ENCODE data around the gene MAPKBP1.

Gene MAPKBP1

DNA sequence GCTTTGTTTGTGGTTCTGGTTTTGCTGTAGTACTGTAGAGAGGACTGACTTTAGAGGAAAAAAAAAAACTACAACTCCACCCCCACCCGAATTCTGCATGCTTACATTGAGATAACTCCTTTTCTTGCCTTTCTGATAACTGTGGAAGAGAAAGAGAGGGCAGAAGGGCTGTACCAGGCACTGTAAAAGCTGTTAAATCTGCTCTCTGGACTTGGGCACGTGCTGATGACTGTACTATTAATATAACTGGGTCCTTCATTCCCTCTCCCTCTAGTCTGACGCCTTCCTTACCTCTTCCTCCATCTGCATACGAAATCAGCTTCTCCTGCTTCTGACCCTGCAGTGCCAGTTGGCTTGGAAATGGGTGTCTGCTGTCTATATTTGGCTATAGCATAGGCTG is 15.0 kb downstream of the MAPKBP1 start:
- no peak for DNase-seq

DNA sequence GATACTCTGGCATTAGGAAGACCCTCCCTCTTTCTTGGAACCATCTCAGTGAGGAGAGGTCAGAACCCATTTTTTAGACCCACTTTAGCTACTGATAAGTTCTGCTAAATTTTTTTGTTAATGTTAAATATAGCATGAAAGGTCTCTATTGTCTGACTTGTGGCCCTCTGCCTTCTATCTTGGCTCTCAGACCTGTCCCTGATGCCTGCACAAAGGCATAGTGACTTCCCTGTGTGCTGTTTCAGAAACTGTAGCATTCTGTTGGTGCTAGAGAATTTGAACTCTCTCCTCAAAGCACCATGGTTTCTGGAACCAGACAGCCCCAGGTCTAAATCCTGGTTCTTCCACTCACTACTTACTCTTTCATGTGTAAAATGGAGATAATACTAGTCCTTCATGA is 15.4 kb downstream of the MAPKBP1 start:
- no peak for DNase-seq

DNA sequence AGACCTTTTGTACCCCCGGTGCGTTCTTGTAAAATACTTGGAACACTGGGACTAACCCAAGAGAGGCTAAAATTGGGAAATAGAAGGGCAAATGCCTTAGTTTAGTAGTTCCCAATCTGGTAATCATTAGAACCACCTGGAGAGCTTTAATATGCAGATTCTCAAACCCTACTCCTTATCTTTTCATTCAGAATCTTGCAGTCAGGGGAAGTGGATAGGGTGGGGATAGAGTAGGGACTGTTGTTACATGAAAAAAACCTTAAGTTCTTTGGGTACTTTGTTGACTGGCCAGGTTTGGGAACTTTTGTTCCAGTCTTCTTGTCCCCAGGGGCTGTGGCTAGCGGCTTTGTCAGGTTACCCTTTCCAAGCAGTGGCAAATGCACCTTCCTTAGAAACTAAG is 15.9 kb downstream of the MAPKBP1 start:
- DNase-seq = no peak

DNA sequence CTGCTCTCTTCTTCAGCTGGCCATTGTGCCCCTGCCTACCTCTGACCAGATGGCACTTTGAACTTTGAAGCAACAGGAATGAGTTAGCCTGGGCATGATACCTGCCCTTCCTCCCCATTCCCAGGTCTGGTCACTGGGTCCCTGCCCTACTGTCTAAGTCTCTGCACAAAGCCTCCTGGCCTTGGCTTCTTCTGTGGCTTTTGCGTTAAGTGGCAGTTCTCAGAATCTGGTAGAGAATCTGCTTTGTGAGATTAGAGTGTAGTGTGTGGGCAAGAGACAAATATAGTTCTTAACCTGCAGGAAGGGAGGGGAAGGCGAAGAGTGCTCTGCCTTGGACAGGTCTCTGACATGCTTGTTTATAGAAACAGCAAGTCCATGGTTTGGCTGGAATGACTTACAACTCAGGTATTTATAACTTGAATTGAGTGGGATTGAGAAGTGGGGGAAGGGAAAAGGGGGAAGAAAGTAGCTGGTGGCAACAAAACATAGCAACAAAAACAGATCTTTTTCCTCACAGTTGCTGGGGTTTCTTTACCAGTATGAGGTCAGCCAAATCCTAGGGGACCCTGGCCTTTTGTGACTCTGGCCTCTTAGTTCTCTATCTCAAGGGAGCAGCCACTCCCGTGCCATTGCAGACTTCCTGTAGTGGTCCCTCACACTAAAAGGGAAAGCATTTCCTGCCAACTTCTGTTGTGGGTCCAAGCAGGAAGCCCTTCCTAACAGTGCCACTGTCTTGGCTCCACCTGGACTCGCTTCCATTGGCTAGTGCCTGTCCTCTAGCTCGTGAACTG is 16.7 kb downstream of the MAPKBP1 start:
- DNase-seq = no peak

DNA sequence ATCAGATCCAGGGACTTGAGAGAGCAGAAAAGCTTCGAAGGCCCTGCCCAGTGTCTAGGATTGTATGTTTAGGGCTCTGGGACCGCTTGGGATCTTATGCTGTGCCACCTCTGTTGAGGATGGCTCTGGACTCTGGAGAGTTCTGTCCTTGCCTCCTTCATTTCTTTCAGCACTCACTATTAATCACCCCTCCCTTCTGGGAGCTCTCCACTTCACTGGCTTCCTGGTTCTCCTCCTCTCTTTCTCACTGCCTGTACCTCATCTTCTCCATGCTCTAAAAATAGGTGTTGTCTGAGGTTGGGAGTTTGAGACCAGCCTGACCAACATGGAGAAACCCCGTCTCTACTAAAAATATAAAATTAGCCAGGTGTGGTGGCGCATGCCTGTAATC is 17.3 kb downstream of the MAPKBP1 start:
- DNase-seq = no peak

DNA sequence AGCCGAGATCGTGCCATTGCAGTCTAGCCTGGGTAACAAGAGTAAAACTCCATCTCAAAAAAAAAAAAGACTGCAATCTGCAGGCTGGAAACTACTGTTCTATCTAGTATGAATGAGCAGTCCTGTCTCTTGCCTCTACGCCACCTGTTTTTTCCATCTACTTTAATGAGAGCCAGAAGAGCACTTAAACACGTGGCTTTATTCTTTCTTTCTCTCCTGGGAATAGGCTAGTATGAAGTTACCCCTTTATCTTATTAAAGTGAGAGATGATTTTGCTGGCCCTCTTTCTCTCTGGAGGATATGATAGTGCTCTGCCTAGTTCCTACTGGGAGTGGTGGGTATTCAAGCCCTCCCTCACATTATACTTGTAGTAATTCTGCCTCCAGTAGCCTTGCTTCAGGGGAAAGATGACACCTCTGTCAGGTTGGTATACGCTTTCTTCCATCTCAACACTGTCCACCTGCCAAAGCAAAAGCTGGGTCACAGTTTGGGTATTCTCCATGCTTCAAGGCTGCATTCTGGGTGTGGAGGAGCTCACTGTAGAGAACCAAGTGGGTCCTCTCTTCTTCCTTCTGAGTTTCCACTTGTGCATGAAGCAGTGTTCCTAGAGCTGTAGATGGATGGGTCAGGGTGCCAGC is 17.8 kb downstream of the MAPKBP1 start:
- DNase-seq = no peak

DNA sequence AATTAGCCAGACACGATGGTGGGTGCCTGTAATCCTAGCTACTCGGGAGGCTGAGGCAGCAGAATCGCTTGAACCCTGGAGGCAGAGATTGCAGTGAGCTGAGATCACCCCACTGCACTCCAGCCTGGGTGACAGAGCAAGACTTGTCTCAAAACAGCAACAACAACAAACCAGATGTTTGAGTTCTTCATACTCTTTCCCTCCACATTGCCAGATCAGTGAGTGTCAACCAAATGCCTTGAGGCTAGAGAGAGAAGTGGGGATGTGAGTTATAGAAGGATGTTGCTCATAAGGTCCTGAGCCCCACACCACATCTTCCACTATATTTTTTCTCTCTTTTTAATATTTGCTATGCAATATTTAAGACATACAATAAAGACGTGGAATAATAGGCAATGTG is 19.8 kb downstream of the MAPKBP1 start:
- DNase-seq = no peak

DNA sequence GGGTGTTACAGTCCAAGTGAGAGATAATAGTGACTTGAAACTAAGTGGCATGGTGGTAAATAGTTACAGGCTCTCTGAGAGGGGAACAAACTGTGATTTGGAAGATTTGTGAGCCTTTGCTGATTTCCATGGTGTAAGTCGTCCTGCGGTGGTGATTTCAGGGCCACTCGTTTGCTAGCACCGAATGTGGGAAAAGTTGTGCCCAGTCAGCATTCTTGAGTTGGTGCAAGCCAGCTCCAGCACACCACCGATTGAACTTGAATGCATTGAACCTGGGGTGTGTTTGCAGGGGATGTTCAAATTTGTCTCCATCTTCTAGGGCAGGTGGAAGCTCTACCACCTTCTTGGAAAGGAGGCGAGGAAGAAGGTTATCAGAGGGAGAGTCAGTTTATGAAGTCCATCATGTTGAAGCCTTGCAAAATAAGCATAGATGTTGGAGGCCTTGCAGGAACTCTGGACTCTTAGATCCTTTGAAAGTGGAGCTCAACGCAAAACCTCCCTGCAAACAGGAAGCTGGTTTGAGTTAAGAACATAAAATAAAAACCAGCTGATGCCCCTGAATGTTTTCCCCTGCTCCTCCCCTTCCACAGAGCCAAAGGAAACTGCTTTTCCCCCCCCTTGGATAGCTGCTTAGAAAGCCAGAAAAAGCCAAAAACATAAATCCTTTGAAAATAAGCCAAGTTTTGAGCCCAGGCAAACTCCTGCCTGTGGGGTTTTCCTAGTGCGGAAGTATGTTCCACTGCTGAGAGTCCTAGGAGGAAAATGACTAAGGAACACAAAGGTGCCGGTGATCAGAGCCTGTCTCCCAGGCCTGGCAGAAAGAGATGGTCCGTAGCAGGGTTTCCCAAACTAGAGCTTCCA is 21.9 kb downstream of the MAPKBP1 start:
- DNase-seq = no peak

DNA sequence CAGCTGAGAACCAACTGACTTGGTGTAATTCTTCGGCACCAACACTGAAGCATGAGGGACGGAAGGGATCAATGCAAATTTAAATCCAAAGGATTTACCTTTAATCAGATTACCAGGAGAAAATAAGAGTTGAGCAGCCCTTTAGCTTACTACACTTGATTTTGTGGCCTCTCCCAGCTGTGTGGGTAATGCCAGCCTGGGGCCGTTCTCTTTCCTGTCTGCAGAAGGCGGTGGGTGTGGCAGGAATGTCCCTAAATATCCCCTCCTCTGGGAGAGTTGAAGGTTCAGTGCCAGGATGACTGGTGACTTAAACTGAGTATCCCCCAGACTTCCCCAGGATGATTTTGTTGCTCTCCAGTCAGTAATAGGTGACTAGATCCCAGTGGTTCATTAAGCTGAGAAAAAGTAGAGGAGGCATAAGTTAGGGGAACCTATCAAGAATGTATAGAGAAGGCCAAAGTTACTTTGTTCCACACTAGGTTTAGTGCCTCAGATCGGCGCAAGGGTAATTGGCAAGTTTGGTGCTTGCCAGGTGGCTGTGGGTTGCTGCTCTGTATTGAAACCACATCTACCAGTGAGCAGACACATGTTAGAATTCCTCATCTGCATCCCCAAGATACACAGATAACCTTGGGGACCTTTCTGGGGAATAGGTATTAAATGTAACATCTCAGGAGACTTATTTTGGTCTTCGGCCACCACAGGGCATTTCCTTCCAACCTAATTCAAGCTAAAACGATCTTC is 23.1 kb downstream of the MAPKBP1 start:
- DNase-seq = no peak

DNA sequence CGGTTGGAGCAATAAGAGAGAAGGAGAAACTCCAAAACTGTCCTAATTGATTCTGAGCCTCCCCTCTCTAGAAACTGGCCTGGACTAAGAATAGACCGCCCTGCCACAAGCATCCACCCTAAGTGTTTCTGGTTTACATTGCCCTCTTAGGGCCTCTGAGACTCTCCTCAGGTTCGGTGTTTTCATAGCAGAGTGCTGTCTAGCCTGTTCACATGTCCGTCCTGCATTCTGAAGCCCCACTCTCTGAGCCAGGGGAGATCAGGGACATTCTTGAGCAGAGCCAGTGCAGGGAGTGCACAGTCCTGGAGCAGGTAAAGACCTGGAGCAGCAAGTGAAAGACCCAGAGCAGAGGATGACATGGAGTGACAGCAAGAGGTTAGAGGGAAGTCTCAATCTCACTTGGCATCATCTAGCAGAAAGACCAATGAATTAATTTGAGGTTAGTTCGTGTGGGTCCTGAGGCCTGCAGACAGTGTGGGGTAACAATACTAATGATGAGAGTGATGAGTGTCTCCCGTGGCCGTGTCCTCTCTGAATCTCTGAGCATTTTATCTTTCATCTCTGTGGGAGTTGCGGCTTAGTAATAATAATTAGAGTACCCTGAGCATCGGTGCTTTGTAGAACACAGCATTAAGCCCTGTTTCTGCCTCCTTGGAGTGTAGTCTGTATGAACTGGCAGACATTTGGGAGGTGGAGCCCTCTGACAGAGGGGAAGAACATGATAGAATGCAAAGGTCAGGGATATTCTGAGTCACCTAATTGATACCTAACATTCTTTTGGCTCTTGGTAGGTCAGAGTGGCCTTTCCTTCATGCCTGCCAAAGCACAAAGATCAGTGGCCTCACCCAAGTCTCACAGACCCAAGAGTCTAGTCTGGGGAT is 24.6 kb downstream of the MAPKBP1 start:
- DNase-seq = no peak

DNA sequence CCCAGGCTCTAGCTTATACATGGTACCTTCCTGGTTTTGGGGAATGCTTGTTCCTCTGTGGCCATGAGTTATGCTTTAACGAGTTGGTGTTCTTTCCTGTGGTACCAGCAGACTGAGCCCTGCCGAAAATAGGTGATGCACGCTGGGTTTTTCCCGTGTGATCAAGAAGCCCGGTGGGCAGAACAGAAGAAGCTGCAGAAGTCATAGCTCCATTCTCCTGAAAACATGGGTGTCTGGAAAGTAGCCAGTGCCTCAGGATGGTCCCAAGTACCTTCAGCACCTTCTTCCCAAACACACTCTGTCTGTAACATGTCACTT is 25.2 kb downstream of the MAPKBP1 start:
- no peak for DNase-seq

DNA sequence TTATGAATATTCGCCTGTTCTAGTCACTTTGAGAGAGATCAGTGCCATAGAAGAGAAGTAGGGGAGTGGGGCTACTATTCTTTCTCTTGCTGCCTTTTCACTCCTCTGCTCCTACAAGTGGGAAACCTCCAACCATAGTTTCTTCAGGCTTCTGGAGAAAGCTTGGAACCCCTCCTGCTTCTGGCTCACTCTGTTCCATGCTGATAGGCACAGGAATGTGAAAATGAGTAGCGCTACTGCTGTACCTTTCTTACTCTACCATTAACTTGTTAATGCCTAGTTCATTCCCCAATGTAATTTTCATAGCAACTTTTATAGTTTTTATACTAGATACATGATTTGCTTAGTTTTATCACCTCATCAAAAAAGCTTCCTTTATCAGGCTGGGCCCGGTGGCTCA is 26.9 kb downstream of the MAPKBP1 start:
- no peak for DNase-seq

DNA sequence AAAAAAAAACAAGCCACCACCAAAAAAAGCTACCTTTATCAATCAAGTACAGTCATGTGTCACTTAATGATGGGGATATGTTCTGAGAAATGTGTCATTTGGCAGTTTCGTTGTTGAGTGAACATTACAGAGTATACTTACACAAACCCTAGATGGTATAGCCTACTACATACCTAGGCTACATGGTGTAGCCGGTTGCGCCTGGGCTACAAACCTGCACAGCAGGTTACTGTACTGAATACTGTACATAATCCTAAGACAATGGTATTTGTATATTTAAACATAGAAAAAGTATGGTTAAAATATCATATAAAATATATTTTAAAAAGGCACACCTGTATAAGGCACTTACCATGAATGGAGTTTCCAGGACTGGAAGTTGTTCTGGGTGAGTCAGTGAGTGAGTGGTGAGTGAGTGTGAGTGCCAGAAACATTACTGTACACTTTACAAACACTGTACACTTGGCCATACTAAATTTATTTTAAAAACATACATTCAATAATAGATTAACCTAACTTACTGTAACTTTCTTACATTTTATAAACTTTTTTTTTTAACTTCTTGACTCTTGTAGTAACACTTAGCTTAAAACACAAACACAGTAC is 27.7 kb downstream of the MAPKBP1 start:
- no peak for DNase-seq

DNA sequence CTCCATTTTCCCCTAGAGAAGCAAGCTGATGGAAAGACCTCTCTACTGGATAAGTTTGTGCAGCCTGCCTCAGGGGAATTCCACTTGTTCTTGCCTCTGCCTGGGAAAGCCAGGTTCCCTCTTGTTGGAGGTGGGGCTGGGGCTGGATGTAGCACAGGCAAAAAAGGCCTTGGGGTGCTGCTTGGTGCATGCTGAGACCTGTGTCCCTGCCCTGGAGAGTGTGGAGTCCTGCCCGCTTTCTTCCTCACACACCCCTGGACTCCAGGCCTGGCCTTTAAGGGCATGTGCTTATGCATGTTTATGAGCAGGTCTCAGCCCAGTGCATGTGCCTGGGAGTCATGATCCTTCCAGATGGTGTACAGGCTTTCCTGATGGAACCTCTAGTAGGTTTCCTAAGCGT is 30.1 kb downstream of the MAPKBP1 start:
- no peak for DNase-seq

DNA sequence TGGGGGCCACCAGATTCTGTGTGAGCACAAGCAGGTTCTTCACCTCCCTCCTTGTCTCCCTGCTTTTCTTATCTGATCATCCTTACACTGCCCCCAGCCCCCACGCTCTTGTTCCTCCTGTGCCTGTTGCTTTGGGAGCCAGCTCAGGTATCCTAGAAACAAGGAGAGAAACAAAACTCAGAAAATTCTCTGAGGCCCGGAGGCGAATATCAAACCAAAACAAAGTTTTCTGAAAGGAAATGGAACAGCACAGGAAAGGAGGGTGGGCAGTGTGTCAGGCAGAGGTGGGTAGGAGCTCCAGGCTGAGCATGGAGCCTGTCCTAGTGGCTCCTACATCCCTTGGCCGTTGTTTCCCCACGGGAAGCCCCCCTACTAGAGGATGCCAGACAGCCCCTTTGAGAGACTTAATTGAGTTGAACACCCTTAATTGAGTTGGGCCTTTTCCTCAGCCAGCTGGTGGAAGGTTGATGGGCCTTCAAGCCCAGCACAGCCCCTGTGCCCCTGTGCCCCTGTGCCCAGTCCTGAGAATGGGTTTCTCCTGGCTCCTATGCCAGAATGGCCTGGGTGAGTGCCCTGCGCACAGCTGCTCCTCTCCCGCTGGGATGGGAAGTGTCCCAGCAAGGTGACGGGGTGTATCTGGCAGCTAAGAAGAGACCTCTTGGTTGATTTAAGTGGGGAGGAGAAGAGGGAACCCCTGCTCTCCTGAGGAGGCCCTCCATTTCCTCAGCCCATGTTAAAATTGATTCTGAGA is 30.8 kb downstream of the MAPKBP1 start:
- DNase-seq = no peak

DNA sequence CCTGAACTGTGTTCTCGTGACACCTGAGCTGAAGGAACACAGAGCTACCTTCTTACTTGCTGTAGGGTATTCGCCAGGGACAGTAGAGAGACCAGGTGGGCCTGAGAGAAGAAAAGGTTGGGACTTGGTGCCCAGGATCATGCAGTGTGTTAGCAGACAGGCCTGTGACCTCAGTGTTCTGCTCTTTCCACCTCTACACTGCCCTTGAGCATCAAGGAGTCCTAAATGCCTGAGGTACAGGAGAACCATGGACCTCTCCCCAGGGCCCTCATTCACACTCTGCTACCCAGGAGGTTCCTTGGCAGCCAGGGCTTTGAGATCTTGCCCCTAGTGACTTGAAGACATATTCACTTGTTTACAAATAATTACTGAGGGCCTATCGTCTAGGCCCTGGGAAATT is 31.4 kb downstream of the MAPKBP1 start:
- DNase-seq = no peak

DNA sequence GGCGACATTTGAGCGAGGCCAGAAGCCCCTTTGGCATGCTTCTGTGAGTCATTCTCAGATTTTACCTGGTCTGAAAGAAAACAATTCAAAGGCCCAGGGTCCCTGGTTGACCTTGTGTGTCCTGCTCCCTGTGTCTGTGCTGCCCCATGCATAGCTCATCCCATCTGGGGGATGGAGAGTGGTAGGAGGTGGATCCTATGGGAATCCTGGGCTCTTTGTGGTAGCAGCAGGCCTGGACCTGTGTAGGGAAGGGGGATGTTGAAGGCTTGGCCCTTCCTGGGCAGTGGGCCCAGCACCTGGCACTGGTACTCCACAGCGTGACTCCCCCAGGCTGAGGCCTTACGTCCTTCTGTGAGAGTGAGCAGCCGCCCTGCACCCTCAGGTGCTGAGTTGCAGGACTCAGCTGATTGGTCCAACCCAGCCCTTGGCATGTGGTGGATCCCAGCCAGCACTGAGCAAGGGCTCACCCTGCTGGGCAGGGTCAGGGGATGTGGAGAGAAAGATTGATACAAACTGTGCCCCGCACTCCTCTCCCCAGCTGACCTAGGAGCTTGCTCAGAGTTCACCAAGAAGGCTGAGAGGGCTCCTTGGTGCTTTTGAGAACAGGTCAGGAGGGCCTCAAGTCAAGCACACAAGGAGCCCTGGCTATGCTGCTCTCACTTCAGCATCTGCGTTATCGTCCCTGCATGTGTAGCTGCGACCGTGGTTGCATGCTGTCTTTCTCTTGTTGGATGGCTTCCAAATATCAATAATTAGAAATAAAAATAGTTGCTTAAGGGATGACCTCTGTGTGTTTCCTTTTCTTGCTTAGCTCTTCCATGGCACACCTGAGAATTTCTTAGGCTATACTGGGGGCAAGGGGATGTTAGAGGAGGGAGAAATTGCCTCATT is 32.3 kb downstream of the MAPKBP1 start:
- peak; percentile 34 for DNase-seq

DNA sequence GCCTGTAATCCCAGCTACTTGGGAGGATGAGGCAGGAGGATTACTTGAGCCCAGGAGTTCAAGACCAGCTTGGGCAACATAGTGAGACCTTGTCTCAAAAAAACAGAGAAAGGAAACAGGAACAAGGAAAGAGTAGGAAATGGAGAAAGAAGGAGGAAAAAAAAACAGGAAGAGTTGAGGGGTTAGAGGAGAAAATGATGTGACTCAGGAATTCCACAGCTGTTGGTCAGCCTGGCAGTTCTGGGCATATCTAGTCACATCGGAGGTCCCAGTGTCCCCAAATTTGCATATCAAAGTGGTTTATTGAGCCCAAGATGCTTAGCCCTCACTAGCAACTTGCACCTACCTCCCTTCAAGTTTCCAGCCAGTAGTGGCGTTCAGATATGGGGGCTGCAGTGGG is 34.8 kb downstream of the MAPKBP1 start:
- DNase-seq = no peak

DNA sequence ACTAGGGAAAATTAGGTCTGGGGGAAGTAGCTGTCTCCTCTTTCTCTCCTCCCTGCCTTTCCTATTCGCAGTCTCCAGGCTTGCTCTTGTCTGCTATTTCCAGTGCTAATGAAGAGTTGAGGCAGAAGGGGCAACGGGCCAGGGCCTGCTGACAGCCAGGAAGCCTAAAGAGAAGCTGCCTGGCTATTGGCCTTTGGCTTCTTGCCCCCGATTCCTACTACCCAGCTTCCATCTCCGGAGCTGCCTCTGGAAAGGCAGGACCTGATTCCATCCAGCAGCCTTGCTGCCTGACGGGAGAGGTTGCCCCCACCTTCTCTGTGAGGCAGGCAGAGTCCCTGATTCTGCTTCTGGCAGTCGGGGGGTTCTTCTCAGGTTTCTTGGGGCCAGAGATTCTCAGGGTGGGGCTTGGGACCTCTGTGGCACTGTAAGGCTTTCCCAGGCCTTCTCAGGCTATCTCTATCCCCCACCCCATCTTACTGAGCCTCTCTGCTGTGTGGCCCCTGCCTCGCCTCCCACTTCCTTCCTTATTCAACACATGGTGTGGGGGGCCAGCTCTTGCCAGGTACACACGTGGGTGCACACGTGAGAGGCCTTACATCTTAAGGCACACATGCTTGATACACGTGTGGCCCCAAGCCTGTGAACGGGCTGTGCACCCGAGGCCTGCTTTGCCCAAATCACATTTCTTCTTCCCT is 35.4 kb downstream of the MAPKBP1 start:
- DNase-seq = no peak
